SHP77 (cell line): Measurements from ENCODE around the gene CEP70.
A peak's percentile ranks its signal among the peaks of the same experiment; 100 is the strongest.
"Not testable (repeated sequence)": the region's sequence is repeated elsewhere in the genome, so short reads cannot be mapped to it uniquely, and the experiment has no call there.

Experiments used
- DNase-seq, 2 experiments: peaks; one replicate each; lab custom pipeline; 2025; lab: John Stamatoyannopoulos, UW

Gene CEP70, protein sequence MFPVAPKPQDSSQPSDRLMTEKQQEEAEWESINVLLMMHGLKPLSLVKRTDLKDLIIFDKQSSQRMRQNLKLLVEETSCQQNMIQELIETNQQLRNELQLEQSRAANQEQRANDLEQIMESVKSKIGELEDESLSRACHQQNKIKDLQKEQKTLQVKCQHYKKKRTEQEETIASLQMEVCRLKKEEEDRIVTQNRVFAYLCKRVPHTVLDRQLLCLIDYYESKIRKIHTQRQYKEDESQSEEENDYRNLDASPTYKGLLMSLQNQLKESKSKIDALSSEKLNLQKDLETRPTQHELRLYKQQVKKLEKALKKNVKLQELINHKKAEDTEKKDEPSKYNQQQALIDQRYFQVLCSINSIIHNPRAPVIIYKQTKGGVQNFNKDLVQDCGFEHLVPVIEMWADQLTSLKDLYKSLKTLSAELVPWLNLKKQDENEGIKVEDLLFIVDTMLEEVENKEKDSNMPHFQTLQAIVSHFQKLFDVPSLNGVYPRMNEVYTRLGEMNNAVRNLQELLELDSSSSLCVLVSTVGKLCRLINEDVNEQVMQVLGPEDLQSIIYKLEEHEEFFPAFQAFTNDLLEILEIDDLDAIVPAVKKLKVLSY

DNA sequence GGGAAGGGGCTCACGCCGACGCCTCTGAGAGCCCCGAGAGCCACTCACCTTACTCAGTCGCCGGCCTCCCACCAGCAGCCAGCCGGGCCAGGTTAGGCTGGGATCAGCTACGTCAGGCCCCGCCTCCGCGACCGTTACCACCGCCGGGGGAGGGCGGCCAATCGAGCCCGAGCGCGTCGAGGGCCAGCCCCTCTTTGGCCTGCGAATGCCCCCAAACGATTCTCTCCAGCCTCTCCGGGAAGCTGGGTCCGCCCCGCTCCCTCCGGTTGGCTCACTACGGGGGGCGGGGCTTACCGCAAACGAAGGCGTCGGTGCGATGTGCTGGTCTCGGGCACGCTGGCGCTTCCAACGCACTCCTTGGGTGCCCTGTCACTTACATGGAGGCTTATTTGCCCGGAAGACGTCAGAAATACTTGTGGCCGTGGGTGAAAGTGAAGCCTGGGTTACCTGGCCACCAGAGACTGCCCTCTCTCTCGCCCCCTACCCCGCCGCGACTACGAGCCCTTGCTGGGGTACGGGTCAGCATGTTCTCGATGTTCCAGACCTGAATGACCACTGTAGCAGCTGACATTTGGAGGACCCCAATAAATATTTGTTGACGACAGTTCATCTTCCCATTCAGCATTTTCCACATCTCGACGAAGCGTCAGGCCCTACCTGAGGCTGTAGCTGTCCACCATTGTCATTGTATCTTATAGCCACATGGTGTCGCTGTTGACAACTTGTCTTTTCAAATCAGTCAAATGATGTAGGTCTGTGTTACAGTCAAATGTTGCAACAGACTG is at the start of gene CEP70:
Gene CEP70 (minus strand): TSS at position 111 of the 785 bp plus-strand sequence. CDS start 21,333 bp downstream, outside the sequence.
- no peak for DNase-seq

DNA sequence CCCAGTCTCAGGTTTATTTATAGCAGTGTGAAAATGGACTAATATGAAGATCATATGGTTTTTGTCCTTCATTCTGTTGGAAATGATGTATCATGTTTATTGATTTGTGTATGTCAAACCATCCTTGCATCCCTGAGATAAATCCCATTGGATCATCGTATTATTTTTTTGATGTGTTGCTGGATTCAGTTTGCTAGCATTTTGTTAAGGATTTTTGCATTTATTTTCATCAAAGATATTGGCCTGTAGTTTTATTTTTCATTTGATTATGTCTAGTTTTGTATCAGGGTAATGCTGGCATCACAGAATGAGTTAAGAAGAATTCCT is 48.8 kb upstream of the CEP70 start:
- no peak for DNase-seq

DNA sequence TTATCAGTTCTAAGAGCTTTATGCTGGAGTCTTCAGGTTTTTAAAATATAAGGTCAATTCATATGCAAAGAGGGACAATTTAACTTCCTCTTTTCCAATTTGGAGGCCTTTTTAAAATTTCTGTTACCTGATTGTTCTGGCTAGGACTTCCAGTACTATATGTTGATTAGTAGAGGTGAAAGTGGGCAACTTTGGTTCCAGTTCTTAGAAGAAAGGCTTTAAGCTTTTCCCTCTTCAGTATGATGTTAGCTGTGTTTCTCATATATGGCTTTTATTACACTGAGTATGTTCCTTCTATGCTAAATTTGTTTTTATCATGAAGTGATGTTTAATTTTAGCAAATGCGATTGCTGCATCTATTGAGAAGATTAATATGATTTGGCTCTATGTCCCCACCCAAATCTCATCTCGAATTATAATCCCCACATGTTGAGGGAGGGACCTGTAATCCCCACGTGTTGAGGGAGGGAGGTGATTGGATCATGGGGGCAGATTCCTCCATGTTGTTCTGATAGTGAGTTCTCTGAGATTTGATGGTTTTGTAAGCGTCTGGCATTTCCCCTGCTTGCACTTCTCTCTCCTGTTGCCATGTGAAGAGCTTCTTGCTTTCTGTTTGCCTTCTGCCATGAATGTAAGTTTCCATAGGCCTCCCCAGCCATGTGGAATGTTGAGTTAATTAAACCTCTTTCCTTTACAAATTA is 48.3 kb upstream of the CEP70 start:
- no peak for DNase-seq

DNA sequence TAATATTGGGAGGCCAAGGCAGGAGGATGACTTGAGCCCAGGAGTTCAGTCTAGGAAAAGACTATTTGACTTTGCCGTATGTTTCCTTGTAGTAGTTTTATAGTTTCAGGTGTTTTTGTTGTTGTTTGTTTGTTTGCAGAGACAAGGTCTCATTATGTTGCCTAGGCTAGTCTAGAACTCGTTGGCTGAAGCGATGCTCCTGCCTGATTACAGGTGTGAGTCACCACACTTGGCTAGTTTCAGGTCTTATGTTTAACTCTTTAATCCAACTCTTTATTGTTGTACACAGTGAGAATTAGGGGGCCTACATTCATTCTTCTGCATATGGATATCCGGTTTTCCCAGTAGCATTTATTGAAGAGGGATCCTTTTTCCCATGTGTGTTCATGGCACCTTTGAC is 46.5 kb upstream of the CEP70 start:
- DNase-seq = no peak

DNA sequence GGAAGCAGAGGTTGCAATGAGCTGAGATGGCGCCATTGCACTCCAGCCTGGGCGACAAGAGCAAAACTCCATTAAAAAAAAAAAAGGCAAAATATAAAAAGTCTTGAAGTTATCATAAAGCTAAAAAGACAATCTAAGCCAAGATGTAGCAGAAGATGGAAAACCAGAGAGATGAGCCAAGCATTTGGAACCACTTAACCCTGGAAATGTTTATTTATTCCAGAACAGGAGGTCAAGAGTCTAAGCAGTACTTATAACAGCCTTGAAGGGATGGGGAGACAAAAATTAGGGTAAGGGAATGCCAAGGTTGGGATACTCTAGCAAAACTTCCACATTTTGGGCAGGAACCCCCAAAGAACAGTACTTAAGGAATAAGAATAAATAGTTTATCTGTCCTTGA is 44.6 kb upstream of the CEP70 start:
- no peak for DNase-seq

DNA sequence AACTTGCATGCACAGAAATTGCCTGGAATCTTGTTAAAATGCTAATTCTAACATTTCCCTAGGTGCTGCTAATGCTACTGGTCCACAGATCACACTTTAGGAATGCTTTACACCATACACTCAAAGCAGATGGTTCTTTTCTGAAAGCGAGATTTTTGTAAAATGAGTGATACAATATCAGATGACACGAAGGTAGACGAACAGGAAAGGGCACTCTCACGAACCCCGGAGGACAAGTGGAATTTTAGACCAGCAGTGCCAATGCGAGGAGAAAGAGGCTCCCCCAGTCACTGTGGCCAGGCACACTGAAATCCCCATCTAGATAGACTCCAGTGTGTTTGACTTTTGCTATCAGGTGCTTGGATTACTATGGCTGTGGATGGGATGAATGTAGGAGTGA is 35.5 kb upstream of the CEP70 start:
- DNase-seq = no peak

DNA sequence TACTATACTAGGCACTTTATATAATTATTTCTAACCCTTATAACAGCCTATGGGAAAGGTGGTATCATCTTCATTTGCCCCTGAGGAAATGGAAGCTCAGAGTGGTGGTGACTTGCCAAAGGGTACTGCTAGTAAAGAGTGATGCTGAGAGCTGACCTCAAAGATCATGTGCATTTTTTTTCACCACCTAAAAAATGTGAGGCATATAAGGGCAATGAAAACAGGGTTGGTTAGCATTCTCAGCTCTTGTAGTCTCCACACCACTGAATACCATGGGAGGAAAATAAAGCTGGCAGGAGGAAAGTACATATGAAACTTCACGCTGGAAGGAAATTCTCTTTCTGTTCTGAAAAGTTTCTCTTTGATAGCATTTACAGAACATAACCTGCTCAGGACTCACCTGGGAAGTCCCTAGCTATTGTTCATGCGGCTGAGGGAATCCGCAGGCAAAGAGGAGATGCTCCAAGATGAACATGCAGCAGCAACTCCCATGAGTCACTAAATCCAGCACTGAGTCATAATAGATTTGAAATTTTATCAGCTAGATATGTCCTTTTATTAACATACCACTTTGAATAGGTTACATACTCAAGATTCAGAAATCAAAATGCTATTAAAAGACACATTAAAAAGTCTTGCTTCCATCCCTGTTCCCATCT is 31.8 kb upstream of the CEP70 start:
- no peak for DNase-seq

DNA sequence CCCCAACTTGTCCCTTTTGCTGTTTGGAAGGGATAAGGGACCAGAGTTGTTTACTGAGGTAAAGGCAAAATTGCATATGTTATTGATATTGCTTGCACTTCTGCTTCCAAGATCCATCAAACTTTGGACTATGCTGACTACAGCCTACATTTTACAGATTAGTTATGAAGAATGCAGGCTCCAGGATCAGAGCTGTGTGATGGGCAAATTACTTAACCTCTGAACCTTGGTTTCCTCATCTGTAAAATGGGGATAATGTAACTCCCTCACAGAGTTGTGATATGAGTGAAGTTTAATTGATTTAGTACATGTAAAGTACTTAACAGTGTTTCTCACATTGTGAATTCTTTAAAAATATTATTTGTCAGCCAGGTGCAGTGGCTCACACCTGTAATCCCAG is 30.5 kb upstream of the CEP70 start:
- no peak for DNase-seq

DNA sequence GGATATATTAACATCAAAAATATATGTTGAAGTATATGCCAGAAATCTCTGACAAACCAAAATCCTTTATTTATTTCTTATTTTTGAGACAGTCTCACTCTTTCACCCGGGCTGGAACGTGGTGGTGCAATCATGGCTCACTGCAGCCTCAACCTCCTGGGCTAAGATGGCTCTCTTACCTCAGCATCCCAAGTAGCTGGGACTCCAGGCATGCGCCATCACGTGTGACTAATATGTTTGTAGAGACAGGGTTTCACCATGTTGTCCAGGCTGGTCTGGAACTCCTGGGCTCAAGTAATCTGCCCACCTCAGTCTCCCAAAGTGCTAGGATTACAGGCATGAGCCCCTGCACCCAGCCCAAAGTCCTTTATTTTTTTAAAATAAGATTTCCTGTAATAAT is 26.4 kb upstream of the CEP70 start:
- DNase-seq = no peak

DNA sequence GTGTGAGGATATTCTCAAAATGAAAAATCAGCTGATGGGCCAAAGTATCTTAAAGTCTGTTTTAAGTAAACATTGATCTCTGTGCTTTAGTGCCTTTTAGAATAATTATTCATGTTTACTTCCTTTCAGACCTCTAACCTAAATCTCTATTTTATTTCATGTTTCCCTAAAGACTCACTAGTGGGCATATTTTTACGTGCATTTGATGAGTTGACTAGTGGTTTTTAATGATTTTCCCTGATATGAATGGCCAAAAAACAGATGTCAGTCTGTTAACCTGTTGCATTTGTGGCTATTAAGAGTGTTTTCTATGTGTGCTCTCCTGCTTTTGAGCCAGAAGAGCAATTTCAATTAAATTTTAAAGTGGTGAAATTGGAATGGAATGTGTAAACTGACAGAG is 21.4 kb upstream of the CEP70 start:
- no peak for DNase-seq

DNA sequence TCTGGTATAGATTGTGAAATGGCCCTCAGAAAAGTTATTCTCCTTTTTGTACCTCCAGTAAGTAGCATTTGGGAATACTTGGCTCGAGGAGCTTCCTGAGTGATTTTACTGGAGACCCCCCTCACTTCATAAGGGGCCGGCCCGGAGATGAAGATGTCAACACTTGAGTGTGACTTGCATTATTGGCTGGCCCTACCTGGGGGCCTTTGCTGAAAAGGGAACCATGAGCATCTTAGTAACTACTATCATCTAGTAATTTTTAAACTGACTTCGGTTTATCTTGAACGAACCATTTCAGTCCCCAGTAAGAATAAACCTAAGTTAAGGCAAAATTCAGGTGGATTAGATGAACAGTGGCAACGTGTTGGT is 15.8 kb upstream of the CEP70 start:
- no peak for DNase-seq

DNA sequence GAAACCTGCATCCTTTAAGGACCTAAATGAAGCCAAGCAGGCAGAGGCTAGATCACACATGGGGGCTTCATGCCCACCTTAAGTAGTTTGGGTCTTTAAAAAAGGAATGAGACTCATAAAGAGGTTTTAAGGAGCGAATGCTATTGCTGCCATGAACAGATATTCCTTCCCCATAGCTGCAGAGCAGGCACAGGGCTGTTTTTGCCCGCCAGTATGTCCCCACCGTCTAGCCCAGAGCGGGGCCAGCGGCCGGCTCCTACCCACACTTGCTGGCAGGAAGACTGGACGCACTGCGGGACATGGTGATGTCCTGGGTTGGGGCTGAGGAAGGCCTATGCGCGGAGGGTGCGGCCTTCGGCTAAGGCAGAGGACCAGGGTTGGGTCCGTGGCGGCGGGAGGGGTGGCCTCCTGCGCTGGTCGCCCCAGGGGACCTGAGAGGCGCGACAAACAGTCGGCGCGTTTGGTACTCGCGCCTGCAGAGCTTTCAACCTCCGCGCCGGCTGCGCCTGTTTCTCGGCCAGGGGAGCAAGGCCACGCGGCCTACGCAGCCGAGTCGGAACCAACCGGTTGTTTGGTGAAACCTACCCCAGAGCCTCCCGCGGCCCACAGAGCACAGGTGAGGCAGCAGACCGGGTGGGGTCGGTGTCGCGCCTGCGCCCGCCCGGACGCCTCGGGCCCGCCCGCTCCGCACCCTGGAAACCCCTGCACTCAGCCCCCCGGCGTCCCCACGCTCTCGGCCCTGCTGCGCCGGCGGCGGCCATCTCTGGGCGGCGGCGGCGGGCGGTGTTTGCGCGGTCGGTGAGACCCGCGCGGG is 14.5 kb upstream of the CEP70 start, which contains the start of gene FAIM:
Gene FAIM (plus strand): TSS at position 450 of the 814 bp plus-strand sequence. CDS start 10,956 bp downstream, outside the sequence.
- DNase-seq = peak; percentile 59 to 60

DNA sequence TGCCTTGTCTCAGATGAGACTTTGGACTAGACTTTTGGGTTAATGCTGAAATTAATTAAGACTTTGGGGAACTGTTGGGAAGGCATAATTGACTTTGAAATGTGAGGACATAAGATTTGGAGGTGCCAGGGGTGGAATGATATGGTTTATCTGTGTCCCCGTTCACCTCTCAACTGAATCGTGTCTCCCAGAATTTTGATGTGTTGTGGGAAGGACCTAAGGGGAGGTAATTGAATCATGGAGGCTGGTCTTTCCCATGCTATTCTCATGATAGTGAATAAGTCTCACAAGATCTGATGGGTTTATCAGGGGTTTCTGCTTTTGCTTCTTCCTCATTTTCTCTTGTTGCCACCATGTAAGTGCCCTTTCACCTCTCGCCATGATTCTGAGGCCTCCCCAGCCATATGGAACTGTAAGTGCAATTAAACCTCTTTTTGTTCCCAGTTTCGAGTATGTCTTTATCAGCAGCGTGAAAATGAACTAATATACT is 10.1 kb upstream of the CEP70 start:
- DNase-seq = not testable (repeated sequence)

DNA sequence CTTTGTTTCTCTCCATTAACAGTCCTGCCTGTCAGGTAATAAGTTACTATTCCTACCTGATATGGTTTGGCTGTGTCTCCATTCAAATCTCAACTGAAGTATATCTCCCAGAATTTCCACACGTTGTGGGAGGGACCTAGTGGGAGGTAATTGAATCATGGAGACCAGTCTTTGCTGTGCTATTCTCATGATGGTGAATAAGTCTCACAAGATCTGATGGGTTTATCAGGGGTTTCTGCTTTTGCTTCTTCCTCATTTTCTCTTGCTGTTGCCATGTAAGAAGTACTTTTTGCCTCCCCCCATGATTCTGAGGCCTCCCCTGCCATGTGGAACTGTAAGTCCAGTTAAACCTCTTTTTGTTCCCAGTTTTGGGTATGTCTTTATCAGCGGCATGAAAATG is 7.6 kb upstream of the CEP70 start:
- not testable (repeated sequence) for DNase-seq

DNA sequence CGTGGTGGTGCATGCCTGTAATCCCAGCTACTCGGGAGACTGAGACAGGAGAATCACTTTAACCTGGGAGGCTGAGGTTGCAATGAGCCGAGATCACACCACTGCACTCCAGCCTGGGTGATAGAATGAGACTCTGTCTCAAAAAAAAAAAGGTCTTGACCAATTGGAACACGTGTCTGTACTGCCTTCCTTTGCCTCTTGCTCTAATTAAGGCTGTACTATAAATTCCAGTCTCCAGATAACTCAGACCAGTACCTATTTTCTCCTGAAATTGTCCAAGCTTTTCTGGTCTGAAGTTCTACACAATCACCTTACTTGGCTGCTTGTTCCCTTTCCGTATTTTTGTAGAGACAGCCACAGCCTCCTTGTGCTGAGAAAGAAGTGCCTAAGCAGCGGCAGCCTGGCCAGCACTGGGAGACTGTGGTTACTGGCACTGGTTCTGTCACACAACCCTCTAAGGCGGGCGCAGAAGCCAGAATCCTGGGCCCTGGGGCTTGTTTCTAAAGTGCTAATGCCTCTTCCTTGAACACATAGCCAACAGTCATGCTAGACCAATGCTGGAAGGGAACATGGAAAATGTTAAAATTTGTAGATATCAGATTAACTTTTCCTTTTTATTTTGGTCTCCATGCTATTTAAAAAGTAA is 6.2 kb upstream of the CEP70 start:
- DNase-seq = no peak

DNA sequence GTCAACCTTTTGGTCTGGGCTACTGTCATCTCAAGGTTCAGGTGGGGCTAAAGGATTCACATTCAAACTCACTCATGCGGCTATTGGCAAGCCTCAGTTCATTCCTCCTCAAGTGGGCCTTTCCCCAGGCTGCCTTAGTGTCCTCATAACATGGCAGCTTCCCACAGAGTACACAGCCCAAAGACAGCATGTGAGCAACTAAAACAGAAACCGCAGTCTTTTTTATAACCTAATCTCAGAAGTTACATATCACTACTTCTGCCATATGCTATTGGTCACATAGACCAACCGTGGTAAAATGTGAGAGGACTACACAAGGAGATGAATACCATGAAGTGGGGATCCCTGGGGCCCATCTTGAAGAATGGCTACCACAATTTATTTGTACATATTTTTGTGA is 4.5 kb upstream of the CEP70 start:
- DNase-seq = no peak

DNA sequence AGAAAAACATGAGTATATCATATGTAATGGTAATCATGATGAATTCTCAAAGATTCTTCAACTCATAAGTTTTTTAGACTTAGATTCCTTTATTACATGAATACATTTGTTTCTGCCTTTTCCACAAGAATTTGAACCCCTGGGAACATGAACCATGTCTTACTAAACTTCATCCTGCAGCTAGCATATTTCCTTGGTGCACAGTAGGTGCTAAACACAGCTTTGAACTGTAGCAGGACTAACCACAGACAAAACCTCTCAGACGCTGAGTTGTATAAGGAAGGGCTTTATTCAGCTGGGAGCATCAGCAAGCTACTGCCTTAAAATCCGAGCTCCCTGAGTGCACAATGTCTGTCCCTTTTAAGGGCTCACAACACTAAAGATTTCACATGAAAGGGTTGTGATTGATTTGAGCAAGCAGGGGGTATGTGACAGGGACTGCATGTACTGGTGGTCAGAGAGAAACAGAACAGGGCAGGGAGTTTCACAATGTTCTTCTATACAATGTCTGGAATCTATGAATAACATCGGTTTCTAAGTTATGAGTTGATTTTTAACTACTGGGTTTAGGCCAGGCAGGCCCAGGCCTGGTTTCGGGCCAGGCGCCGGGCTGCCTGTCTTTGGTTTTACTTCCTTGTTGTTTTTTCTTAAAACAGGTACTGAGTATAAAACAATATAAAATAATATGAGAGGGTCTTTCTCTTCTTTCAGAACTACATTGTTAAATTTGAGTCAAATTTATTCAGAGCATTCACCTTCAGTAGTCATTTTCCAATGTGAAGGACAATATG is 3.3 kb upstream of the CEP70 start:
- not testable (repeated sequence) for DNase-seq

DNA sequence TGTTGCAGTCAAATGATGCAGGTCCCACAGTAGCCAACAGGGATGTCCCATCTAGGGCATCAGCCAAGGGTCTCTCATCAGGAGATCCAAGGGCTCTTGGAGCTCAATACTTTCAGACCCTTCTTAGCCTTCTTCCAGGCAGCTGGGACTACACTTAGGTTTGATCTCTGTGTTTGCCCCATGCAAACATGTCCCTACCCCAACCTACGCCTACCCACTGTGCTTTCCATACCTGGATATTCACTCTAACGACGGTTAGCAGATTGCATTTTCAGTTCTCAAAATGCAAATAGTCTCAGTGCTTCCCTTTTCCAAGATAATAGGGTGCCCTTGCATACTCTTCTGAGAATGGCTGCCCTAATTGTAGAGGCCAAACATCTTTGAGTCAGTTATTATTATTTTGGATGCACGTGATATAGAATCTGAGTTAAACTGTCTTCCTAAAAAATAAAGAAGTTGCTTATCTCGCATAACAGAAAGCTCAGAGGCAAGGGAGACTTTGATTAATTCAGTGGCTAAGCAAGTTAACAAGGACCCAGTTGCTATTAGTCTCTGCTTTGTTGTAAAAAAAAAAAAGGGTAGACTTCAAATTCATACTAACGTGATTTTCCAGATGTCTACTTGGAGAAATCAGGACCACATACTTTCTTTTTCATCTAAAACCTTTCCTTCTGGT is 1.0 kb upstream of the CEP70 start:
- no peak for DNase-seq
